Activated T-cell treated with anti-CD3 and anti-CD28 coated beads, Interleukin-2, amount 50 U/mL, for 1 hour (primary cell): ENCODE measurements around the gene KRT16.
"Not testable (repeated sequence)": the region's sequence is repeated elsewhere in the genome, so short reads cannot be mapped to it uniquely, and the experiment has no call there.

Source experiments
- DNase-seq: peaks from one replicate; pipeline ENCODE4 v3.0.0-alpha.2; 2020

Gene KRT16

DNA sequence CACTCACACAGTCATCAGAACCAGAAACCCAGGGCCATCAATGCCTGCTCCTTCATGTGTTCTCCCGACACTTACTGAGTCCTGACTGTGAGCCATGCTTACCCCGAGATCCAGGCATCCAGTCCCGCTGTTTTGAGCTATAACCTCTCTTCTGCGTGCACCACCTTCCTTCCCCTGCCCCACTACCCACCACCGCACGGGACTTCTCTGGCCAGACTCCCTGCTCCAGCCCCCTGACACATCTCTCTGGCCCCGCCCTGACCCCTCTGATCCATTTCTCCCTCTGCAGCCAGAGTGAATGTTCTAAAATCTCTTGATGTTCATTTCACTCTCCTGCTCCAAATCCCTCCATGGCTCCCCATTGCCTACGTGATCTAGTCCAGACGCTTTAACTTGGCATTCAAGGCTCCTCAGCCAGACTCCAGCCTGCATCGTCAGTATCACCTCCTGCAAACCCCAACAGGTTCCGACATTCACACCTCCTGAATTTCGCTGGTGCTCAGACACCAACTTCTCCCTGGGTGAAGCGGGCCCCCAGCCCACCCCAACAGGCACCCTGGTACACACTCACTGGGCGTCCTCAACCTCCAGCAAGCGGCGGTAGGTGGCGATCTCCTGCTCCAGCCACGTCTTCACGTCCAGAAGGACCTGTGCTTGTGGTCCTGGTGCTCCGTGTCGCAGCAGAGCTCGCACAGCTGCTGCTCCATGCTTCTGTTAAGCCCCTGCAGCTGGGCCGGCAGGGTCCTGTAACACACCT lies 14.9 kb upstream of the KRT16 start:
- DNase-seq, result no peak

DNA sequence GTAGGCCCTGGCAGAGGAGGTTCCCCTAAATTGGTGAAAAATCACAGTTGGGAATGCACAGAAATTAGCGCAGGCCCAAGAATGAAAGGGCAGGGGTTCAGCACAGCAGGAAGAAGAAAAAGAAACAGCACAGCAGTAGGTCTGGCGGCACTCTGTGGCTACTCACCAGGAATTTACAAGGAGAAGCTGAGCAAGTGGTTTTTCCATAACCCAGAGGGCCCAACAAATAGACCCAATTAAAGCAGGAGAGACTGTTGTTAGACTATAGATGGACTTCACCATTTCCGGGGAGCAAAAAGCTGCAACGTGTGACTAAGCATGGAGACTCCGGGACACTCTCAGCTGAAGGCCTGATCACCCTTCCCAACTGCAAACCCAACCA lies 14.3 kb upstream of the KRT16 start:
- DNase-seq, result not testable (repeated sequence)

DNA sequence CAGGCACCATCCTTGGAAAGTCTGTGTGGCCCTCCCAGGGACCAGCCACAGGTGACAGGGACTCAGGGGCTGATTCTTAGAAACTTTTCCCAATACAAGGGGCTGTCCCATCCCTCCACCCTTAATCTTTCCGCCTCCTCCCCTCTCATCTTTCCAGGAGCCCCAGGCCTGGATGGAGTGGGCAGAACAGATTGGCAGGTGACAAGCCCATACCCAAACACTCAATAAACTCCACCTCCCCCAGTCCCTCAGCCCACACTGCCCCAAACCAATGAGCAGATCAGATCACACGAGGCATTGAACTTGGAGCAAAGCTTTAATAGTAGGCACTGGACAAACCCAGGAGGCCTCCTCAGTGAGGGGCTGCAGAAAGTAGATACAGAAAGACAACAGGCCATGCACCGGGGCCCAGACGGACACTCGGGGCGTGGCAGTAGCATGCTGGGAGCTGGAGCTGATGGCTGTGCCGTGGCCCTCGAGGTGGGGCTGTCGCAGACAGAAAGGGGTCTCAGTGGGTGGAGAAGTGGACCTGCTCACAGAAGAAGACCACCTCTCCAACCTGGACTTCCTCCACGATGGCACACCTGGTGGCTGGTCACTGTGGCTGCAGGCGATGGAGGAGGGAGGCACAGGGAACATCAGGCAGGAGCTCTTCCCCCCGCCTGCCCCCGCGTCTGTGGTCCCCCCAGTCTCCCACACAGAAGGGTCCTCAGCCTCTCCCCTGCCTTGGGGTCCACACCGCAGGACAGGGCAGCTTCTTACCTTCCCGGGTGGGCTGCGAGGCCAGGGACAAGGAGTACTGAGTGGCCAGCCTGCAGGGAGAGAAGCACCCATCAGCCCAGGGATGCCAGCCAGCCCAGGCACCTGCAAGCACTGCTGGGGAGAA lies 13.7 kb upstream of the KRT16 start:
- DNase-seq, result not testable (repeated sequence)

DNA sequence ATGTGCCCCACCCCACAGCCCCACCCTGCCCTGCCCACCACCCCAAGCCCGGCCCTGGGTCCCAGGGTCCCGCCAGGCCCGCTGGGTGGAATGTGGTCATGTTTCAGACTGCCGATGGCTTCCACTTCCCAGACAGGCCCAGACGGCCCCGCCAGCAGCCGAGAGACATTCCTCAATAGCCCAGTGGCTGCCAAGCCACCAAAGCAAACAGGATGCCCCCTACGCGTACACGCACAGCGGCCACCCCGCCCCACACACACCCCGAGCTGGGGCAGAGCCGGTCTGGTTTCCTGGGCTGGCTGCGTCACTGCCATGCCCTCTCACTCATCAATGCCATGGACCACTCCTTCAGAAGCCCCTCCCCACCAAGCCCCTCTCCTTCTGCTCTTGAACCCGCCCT lies 13.0 kb upstream of the KRT16 start:
- no peak for DNase-seq

DNA sequence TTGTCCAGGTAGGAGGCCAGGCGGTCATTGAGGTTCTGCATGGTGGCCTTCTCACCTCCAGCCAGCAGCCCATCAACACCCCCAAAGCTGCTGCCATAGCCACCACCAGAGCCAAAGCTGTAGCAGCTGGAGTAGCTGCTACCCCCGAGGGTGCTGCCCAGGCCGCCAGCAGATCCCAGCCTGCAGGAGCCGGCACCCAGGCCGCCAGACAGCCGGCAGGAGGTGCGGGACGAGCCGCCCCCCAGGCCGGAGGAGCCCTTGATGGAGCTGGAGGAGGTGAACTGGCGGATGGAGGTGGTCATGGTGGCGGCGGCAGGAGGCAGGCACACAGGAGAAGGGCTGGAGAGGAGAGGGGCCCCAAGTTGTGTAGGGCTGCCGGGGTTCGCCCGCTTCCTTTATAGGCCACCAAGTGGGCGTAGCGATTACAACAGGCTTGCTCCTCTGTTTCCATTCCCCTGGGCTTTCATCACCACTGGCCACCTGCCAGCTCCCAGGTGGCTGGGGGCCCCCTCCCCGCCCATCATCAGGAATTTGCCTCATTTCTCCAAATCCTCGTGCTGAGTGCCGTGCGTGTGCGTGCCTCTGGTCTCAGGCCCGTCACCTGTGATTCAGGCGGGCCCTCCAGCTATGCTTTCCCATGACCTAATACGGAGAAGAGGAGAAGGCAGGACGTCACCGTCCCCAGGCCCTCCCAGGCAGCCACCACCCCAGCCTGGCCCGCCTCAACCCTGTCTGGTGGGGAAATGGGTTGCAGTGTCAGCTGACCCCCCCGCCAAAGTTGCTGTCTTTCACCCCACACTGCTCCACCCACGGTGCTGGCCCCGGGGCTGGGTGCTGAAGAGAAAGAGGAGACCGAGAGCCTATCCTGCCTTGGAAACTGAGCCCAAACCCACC lies 11.9 kb upstream of the KRT16 start, which contains the start of gene KRT17:
Gene KRT17, minus strand, starts transcription at position 368 of the 894 bp plus-strand sequence. Its CDS starts 66 bp downstream, at position 302.
- DNase-seq, result no peak

DNA sequence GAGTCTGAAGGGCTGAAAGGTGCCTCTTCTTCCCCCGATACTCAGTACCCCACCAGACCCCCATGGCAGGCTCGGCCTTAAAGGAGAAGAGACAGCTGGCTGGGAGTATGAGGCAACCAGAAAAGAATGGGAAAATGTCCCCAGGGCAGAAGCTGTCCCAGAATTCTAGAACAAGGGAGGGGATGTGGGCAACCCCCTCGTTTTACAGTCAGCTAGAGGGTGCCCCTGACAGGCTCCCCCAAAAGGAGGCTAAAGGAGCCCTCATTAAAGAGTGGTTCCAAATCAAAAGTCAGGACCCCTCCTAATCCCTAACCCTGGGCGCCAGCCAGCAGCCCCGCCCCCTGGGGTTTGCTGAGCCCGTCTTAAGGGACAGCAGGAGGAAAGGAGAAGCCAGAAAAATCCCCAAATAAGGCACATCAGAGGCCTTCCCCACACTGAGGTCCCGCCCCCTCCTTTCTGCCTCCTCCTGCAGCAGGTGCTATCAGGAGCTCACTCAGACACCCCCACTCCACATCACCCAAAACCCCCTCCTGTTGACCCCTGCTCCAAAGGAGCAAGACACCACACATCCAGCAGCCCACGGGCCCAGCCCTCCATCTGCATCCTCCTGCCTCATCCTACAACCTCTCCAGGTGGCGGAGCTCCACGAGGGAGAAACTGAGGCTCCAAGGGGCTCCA lies 10.8 kb upstream of the KRT16 start:
- not testable (repeated sequence) for DNase-seq

DNA sequence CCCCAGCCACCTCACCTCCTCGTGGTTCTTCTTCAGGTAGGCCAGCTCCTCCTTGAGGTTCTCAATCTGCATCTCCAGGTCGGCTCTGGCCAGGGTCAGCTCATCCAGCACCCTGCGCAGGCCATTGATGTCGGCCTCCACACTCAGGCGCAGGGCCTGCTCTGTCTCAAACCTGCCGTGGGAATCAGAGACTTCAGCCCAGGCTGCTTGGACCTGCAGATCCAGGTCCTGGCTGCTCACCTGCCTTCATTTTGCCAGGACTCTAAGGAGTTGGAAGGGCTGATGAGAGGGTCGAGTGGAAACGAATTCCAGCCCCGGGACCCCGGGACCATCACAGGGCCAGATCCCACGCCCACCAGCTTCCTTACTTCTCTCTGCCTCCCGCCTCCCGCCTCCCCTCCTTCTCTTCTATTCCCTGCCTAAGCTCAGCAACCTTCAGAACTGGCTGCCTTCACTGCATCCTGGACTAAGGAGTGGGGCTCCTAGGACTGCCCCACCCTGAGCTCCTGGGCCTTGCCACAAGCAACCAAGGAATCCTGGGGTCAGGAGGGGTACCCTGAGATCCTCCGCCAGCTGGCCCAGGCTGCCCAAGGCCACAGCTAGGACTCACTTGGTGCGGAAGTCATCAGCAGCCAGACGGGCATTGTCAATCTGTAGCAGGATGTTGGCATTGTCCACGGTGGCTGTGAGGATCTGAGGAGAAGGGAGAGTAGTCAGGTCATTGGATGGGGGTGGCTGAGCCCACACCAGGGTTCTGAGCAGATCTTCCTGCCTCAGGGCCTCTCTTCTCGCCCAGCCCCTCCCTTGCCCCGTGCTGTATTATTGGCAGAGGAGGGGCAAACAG lies 10.0 kb upstream of the KRT16 start:
- DNase-seq, result not testable (repeated sequence)

DNA sequence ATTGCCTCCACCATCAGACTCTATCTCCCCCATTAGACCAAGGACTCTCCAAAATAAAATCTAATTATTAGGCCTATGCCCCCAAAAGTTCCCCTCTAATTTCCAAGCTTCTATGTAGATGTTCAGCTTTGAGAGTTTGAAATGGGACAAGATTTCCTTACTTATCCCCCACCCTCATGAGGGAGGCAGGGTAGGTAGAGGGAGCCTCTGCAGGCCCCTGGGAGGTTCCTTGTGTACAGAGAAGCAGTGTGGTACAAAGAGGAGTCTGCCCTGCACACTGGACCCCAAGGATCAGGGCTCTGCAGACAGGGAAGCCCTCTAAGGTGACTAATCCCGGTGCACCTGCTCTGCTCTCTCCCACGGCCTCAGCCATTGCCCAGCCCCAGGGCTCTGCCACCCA lies 9.3 kb upstream of the KRT16 start:
- no peak for DNase-seq

DNA sequence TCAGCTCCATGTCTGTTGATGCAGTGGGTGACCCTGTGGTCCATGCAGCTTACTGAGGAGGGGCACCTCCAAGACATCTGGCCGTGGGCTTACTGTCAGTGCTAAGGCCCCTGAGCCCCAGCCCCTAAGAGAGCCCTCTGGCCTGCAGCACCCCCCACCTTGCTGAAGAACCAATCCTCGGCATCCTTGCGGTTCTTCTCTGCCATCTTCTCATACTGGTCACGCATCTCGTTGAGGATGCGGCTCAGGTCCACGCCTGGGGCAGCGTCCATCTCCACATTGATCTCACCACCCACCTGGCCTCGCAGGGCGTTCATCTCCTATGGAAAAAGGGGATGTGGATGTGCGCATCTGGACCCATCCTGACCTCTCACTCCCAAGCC lies 8.9 kb upstream of the KRT16 start:
- DNase-seq, result not testable (repeated sequence)

DNA sequence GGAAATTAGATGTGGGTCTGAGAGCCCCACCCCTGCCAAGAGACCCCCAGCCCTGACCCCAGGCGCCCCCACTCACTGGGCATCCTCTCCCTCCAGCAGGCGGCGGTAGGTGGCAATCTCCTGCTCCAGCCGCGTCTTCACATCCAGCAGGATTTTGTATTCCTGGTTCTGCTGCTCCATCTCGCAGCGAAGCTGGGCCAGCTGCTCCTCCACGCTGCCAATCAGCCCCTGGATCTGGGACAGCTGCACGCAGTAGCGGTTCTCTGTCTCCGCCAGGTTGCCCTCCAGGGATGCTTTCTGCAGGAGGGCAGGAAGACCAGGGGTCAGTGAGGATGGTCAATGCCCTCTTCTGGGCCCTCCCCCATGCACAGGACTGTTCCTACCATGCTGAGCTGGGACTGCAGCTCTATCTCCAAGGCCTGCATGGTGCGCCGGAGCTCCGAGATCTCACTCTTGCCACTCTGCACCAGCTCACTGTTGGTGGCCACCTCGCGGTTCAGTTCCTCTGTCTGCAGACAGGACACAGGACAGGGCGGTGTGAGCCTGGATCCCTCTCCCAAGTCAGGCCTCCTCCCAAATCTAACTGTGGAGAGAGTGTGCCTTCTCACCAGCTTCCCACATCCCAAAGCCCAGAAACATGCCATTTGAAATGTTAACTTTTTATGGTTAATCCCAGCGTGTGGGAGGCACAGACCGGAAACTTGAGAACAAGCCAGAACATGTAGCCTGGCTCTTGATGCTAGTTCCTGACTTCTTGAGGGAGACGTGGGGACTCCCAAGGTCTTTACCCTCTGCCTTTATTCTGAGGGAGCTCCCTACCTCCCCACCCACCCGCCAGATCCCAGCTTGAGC lies 8.2 kb upstream of the KRT16 start:
- DNase-seq, result no peak

DNA sequence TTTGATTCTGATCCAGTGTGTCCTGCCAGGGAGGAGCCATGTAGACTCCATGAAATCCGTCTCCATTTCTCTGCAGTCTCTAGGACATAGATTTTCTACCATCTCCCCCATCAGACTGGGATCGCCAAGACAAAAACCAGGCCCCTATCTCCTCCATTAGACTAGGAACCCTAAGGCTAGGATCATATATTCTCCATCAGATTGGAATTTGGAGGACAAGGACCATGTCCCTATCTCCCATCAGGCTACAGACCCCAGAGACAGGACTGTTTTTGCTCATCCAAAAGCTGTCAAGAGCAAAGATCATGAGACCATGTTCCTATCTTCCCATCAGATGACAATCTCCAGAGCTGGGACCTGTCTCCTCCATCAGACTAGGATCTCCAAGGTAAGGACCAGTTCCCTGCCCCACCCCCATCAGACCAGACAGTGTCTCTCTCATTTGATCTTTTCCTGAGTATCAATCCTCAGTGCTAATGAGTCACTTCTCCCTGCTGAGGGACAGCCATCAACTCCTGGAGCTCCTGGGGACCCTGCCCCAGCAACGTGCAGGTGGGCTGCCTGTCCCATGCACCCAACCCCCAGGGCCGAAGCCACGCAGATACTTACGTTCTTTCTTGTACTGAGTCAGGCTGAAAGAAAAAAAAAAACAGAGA lies 7.5 kb upstream of the KRT16 start:
- DNase-seq, result not testable (repeated sequence)

DNA sequence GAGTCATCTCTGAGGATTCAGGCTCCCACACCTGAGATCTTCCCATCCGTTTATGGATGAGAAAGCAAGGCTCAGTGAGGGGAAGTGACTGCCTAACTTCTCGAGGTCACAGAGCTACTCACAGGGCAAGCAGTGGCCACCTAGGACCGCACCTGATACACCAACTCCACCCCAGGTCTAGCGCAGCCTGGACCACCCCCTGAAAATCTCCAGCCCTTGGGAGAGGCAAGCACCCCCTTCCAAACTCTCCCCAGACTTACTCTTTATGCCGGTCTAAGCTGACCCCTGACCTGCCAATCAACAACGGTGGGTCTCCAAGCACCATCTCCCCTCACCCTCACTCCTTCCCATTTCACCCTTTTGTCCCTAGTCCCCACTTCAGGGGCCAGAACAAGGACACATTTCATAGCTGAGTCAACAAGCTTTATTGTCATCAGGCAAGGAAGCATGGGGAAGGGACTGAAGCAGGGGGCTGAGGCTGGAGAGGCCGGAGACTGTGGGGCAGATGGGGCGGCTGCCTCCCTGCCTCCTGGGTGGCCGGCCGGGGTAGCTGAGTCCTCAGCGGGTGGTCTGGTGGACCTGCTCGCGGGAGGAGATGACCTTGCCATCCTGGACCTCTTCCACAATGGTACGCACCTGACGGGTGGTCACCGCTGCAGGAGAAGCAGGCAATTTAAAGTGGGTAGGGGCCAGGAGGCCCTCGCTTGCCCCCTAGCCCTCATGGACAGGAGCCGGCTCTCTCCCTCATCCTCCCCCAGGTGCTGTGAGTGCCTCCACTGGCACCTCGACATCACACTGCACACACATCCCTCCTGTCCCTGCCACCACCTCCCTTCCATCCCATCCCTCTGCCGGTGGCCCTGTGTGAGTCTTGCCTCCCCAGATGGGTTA lies 6.7 kb upstream of the KRT16 start:
- no peak for DNase-seq

DNA sequence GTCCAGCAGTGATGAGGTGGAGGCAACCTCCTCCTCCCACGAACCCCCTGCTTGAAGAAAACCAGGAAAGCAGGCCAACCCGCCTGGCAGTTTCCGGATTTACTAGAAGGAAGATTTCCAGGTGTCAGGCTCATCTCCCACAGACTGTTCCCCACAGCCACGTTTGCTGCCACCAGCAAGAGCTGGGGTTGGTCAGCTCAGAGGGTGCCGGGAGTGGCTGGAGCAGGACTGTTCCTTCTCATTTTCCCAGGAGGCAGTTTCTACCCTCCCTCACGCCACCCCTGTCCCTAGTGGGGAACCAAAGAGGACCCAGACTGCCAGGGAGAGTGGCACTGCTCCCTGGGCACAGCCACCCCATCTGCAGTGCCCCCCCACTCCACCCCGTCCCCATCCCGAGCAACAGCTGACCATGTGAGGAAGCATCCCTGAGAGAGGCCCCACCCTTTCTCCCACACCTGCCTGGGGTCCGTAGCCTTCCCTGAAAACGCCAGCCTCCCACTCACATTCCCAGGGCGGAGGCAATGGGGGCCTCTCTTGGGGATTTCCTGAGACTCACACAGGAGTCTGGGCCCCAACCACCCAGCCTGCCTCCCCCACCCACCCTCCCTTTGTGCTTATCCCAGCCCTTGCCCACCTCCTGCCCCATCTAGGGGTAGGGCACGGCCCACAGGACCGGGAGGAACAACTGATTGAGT lies 5.9 kb upstream of the KRT16 start:
- no peak for DNase-seq

DNA sequence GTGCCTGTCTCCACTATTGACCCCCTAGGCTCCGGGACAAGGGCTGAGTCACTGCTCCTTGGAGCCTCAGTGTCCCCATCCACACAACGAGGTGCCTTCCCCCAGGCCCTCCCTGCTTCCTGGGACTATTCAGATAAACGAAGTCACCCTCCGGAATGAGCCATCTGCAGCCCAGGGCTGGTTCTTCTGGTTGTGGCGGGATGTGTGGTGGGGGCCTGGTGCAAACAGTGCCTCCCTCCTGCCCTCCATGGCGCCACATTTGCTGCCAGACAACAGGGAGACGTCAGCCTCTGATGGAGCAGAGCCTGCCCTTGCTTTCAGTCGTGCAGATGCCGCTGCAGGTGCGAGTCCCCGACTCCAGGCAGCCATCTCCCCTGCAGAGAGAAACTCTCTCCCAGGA lies 5.1 kb upstream of the KRT16 start:
- no peak for DNase-seq

DNA sequence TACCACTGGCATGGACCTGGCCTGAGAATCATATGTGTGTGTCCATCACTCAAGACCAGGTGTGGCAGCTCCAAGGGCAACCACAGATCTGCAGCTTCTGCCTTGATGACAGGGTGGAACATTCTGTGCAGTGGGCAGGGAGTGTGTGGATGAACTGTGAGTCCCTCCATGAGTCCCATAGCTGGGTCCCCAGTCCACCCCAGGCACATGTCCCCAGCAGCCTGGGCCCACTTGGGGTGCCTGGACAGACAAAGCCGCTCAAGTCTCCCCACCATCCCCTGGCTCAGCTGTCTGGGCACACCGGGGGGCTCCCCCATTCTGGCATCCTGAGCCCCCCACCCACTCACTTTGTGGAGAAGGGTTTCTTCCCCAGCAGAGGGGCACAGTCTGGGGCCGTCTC lies 4.6 kb upstream of the KRT16 start:
- no peak for DNase-seq

DNA sequence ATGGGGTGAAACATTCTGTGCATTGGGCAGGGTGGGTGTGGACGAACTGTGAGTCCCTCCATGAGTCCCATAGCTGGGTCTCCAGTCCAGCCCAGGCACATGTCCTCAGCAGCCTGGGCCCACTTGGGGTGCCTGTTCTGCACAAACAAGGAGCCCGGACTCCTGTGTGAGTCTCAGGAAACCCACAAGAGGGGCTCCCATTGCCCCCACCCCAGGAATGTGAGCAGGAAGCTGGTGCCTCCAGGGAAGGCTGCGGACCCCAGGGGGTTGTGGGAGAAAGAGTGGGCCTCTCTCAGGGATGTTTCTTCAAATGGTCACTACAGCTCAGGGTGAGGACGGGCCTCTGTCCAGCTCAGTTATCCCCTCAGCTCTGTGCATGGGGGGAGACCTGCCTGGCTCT lies 3.9 kb upstream of the KRT16 start:
- DNase-seq, result not testable (repeated sequence)

DNA sequence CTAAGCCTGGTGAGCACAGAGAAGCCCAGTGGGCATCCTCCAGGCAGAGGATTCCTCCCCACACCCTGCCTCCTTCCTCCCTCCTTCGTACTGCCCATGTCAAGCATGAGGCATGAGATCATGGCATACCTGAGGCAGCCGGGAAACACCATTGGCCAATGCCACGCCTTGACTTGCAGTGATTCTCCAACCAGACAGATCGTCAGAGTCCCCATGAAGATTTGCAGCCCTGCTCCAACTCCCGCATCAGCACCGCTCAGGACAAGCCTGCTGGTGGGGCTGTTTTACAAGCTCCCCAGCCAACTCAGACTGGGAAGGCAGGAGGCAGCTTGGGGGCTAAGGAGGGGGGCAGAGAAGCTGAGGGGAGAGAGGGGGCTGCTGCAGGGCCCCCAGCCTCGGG lies 2.9 kb upstream of the KRT16 start:
- no peak for DNase-seq

DNA sequence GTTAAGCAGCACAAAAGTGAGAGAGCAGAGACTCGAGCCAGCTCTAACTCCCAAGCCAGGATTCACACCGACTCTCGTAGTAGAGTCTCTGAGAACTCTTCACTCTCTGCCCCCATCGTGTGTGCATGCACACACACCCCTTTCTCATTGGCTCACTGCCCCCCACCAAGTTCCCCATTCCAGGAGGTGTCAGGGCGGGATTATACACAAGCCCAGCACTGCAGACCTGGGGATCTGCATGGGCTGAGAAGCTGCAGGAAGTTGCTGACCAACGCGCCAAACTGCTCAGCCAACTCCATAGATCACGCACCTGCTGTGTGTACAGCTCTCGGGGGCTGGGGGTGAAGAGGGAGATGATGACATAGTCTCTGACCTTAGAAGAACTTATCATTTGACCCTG lies 2.2 kb upstream of the KRT16 start:
- DNase-seq, result not testable (repeated sequence)
